Brain pericyte (primary cell): ENCODE results near the gene ZRANB3.

Experiments used
- DNase-seq: peaks from one replicate; pipeline ENCODE4 v3.0.0-alpha.2; 2012; ENCODE audit warnings: low read depth, low spot score

ZRANB3 gene

DNA sequence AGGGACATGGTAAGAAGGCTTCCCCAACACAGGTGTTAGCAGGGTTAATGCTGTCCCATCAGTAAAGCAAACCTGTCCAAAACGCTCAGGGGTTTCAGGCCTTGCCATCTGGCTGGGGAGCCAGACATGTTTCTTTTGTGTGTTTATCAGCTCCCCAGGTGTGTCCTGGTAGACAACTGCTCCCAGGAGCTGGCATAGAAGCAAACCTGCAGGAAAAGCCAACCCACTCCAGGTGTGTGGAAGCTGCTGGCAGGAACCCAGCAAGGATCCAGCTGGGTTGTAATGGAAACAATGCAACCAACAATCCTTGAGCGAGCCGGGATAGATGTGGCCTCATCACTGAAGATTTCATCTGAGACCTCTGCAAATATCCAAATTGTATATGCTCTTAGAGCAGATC is 355.8 kb downstream of the ZRANB3 start:
- no peak for DNase-seq

DNA sequence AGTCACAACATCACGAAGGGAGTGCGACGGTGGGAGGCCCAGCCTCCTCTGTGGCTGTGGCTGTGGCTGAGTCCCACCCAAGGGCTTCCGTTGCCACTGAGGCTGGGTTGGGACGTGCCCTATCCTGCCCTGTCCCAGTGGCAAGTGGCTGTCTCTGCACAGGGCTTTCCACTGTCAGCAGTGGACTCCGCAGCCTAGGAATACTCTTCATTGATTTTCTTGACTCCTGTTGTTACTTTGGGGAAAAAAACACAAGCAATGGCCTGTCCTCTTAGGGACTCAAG is 356.3 kb downstream of the ZRANB3 start:
- DNase-seq = no peak

DNA sequence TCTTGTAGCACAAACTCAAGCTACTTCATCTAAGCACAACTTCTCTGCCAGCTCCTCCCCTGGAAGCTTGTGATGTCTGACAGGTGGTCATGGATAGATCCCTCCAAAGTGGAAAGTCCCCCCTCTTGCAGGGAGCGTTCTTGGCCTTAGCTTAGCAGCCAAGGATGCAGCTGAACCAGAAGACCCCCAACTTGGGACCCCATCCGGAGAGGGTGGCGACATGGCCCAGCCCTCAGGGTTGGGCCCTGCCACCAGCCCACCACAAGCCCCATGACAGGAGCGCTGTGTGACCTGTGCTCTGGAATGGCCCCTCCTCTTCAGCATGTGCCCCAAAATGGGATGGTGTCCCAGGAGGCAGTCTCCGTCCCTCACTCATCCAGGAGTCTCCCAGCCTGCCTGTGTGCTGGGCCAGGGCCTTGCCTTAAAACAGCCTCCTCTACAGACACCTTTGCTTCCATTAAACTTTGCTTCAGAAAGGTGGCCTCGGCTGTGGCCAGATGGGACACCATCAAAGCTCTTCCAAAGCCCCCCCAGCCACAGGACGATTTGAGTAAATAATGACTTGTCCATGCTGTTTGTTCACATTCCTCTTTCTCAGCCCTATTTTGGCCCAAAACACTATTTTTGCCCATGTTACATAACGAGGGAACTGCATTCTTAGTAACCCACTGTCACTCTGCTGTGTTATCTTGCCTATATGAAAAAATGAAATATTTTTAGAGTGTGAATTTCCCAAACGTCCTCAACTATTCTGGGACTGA is 356.8 kb downstream of the ZRANB3 start:
- DNase-seq = no peak

DNA sequence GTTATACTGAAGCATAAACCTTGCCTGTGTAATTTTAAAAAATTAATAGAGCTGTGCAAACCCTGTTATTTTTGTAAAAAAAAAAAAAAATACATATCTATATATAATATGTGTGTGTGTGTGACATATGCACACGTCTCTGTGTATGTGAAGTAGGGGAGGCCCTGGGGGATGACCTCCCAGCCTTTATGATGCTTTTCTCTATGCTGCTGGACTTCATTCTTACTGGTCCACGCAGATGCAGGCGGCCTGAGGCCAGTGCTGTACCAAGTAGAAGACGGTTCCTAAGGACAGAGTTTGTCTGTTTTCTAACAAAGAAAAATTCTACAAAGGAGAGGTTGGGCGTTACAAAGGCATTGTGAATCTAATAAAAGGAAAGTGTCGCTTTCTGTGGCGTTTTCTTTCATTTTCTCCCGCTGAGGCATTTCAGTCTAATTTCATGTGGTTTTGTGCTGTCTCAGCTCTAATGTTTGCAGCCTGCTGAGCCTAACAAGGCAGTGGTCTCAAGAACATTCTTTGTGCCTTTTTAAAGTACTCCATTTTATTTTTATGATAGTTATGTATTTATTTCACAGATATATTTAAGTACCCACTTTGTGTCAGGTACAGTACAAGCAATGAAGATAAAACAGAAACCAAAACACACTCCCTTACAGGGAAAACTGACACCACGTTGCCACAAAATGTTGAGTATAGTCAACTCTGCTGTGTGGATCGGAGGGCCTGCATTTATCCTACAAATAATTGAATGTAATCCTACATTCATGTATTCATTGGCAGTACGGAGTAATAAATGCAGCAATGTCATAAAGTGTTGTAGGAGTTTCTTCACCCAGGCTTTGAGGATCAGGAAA is 360.9 kb downstream of the ZRANB3 start:
- DNase-seq = no peak

DNA sequence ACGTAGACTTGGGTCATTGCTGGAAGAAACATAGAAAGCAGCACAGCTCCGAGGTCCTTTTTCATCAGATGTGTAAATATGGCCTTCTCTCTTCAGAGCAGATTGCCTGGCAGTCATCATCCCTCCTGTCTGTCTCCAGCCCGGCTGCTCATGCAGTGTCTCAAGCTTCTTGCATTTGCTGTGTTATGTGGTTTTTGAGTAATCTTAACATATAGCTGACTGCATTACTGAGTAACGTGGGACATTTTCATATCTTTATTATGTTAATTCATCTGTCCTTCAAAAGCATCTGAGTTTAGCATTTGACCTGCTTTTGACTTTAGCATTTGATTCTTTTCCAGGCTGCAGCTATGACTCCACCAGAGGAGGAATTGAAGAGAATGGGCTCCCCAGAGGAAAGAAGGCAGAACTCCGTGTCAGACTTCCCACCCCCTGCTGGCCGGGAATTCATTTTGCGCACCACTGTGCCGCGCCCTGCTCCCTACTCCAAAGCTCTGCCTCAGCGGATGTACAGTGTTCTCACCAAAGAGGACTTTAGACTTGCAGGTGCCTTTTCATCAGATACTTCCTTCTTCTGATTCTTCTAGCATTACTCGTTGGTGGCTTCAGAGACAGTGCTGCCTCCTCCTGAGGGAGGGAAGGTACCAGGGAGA is 362.7 kb downstream of the ZRANB3 start:
- DNase-seq = no peak

DNA sequence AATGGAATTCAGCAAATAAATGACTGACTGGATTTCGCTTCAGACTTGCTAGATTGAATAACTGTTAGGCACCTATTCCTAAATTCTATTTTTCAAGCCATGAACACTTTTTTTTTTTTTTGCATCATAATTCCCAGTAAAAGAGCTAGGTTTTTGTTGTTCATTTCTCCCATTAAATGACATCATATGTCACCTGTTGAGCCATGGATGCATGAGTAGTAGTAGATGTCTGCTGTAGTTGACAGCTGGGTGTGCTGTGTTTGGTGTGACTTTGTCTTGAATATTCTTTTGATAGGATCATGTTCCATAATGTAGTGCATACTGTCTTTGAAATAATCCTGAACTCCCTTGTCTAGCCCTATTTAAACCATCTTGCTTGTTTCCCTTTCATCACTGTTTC is 363.7 kb downstream of the ZRANB3 start:
- no peak for DNase-seq

DNA sequence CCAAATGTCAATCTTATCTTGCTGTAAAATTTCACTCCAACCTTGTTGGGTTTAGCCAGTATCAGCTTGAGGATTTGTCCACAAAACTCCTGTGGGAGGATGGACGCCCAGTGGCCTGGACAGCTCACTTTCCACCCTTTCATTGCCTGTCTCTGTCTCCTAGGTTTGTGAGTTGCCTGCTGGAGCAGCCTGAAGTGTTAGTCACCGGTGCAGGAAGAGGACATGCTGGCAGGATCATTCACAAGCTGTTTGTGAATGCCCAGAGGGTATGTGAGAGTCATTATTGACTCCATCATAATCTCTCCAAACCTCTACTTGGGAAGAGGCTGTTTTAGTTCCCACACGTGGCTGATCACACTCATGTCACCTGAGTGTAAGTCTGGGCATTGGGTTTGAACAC is 366.6 kb downstream of the ZRANB3 start:
- DNase-seq = no peak

DNA sequence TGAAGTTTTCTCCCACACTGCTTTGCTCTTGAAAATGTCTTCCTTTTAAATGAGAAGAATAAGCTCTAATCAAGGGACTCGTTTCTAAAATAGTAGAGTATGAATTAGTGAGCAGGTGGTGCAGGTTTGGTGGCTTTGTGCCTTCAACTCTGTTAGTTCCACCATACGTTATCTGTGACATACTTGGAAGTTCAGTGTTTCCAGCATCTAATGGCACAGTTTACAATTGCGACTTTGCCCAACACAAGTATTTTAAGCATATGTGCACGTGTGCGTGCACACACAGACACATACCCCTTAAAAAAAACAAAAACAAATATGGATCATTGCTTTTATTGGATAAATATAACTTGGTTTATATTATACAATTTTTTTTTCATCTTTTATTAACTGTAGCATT is 367.1 kb downstream of the ZRANB3 start:
- DNase-seq = no peak

DNA sequence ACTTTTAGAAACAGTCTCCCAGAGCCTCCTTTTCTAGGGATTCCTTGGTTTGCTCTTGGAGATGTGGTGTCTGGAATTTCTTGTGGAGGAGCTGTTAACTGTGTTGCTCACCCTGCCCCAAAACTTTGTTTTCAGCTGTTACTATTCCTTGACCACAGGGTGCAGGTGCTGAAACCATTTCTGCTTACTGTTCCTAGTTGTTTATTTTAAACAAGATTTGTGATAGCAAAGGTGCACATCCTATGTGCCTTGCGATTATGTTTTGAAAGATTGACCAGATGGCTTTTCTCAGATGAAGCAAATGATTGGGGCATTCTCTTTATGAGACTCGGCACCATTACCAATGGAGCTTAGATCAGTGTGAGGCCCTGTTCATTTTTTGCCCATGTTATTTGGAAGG is 367.7 kb downstream of the ZRANB3 start:
- no peak for DNase-seq

DNA sequence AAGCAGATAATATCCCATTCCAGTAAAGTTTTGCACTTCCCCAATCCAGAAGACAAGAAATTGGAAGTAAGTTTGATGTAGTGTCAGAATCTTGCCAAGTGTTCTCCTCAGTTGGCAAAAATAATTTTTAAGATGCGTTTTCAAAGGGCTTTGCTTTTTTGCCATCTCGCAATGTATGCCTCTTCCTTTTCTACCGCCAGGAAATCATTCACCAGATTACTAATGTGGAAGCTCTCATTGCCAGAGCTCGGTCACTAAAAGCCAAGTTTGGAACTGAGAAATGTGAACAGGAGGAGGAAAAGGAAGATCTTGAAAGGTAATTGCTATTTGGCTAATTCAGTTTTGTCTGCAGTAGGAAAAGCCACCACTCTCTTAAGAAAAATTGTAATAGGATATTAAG is 368.2 kb downstream of the ZRANB3 start:
- DNase-seq = no peak

DNA sequence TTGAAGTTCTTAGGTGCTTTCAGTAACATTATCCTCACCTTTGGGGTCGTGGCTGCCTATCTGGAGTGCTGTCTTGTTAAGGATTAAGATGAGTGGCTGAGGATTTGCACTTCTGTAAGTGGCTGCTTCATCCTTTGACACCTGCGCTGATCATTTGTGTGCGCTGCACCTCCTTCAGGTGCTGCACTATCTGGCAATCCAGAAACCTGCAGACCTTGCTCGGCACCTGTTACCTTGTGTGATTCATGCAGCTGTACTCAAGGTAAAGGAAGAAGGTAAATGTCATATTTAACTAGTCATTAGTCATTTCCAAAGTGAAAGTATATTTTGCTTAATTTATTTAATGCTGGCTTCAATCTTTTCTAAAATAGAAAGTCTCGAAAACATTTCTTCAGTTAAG is 368.6 kb downstream of the ZRANB3 start:
- DNase-seq = no peak

DNA sequence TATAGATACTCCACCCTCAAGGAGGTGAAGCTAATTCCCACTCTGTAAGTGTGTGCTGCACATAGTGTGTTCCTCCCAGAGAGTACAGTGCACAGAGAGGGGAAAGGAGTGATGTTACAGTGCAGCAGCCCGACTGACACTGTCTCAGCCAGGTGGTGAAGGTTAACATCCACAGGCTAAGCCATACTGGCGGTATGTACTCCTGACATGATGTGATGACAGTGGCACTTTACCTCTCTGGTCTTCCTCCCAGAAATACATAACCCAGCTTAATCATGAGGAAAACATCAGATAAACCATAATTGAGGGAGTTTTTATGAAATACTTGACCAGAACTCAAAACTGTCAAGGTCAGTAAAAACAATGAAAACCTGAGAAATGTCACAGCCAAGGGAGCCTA is 371.8 kb downstream of the ZRANB3 start:
- no peak for DNase-seq

DNA sequence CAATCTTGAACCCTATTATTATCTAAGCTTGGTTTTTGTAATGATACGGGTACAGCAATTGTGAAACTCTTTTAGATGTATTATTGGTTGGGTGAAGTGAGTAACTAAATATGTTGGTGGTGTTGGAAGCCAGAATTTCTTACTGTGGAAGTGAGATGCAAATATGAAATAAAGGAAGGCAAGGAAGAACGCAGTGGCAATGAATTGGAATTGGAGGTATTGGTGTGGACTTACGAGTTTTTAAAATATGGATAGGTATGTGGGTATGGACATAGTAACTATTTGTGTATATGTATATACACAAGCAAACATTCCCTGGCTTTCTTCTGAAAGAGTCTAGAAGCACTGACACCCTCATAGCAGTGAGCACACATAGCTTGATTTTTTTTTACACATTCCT is 373.2 kb downstream of the ZRANB3 start:
- DNase-seq = no peak

DNA sequence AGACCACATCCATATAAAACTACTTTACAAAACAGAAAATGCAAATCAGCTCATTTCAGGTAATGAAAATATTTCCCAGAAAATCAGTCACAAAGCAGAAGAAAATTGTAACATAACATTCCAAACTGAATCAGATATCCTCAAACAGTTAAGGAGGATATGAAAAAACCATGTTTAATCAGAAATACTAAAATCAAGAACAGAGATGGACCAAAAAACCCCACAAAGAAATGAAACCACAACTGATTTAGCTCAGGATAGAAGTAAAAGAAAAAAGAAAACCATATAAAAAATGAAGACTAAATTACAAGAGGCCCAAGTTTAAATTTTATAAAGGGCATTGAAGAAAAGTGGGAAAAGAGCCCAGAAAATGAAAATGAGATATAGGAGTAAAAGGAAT is 376.1 kb downstream of the ZRANB3 start:
- no peak for DNase-seq

DNA sequence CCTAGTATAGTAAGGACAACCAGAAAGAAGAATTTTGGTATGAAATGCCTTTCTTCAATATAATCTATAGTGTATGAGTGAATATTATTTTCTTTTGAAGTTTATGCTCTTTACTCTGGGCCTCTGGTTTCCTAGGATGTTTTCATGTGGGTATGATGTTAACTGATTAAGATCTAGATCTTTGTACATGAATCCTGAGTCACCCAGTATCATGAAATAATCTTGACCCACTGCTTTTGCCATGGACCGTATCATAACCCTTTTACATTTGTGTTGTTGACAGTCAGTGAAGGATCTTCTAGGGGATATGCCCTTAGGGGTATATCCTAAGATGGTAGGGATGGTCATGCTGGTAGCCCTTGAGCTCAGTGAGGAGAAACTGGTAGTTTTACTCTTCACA is 378.7 kb downstream of the ZRANB3 start:
- no peak for DNase-seq

DNA sequence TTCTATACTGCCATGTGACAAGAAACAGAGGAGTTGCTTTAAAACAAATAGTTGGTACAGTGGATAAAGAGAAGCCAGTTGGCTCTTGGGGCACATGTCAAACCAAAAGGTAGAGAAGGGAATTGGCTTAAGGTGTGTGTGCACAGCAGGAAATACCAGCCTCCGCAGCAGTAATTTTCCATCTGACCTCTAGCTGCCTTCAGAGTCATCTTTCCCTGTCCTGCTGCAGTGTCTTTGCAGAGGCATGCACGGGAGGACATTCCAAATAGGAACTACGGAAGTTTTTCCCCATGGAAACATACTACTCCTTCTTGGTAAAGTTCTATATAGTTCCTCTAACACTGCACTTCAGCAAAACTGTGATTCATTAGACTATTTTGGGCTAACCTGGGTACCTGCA is 379.4 kb downstream of the ZRANB3 start:
- no peak for DNase-seq

DNA sequence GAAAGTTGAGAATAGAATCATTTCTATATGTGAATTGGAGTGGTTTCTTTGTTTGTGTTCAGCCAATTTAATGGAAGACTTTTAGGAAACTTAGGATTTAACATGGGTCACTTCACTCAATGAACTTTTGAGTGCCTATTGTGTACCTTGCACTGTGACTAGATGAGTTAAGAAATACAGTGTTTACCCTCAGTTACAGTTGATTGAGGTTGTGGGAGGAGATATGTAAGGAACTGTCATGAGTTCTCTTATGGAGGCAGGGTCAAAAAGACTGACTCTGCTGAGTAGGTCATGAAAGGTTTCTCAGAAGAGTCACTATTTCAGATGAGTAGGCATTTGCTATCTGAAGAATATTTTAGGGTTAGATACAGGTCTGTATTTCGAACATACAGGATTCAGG is 380.3 kb downstream of the ZRANB3 start:
- no peak for DNase-seq

DNA sequence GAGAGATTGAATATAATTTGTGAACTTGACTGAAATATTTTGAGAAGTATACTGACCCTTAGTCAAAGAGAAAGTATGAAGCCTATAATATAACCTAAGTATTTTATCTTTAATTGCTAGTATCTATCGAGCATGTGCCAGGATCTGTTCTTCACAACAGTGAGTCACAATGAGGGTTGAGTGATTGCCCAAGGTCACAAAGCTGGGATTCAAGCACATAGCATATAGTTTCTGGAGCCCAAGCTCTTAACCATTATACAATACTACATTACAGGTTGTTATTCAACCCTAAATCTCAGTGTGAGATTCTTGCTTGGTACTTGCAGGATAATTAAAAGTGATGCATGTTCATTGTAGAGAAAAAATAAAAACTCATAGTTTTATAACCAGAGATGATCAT is 381.8 kb downstream of the ZRANB3 start:
- no peak for DNase-seq

DNA sequence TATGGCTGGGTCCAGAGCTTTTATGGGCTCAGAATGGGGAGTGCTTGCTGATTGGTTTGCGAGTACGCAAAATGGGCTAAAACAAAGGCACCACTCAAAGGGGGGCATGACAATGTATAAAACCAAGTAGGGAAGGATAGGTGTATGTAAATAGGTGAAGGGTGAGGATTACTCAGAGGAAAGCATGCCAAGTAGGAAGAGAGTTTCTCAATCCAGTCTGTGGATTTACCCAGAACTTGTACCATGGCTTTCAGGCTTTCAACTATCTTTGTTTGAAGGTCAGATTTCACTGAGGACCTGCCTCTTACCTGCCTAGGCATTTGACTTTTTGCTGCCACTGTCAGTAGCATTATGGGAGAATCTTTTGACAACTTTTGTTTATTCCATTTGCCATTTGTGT is 386.7 kb downstream of the ZRANB3 start:
- DNase-seq = no peak

DNA sequence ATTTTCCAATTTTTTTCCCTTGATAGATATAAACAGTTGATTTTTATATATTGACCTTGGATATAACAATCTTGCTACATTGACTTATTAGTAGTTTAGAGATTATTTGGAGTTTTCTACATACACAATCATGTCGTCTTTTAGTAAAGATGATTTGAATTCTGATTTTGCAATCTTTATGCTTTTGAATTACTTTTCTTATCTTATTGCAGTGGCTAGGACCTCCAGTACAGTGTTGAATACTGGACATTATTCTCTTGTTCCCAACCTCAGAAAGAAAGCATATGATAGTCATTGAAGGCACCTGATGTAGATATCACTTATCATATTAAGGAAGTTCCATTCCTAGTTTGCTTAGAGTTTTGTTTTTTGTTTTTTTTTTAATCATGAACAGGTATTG is 388.7 kb downstream of the ZRANB3 start:
- no peak for DNase-seq

DNA sequence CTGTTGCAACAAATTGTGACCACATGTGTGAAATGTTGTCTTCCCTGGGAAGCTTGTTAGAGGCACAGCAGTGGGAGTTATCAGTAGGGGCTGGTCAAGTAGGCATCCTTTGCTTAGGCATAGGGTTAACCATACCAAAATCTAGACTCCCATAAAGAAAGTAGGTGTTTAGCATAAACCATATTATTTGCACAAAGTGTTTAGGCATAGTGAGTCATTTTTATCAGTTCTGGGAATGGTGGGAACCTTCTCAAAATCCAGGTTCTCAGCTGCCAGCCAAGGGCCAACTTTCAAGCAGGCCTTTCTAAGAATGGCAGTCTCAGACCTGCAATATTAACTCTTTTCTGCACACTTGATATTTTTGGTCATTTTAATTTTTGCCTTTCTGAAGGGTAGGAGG is 390.4 kb downstream of the ZRANB3 start:
- no peak for DNase-seq

DNA sequence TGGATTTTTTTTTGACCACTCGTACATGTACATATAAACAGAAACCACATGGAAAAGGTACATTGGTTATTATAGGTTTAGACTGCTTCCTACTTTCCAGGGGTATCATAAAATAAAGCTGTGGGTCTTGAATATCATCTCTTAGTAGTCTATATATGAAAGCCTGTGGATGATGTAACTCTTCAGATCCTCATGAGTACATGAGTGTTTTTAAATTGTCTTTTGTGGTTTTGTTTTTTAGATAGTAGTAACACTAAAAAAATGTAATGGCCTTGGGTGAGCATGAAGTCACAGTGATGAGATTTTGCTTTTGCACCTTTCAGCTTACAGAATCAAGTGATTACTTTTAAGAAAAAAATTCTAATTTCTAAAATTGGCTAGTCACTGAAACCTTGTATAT is 398.7 kb downstream of the ZRANB3 start:
- DNase-seq = no peak

DNA sequence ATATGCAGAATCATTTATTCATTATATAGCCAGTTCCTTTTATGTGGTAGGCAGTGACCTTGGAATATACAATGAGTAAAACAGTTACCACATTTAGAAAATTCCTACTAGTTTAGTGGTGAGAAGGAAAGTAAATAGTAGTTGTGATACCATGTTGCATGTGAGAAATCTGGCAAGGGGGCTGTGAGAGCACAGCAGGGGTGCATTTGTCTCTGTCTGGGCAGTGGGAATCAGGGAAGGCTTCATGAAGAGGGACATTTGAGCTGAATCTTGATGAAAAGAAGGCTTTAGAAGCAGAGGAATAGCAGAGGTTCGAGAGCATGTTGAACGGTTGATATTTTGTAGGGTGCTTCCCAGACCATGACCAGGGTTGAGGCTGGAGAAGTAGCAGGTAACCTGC is 400.3 kb downstream of the ZRANB3 start:
- DNase-seq = no peak
